ENCODE measurements around the gene DOCK9. TPM values are rescaled to one million over a fixed set of nuclear protein-coding genes. Genes with fewer than 3 reads are reported as not detected.

Gene DOCK9
- total RNA-seq, 1 donor from 2014 or later, result 153 TPM

- Histone ChIP-seq H3K4me3 (no peak overlapping the region), H3K27me3 (ENCODE audit: low read depth) (no peaks in the 10 kb centered on the region), H3K27ac (peak overlapping the region; percentile 18), H3K9me3 (no peaks in the 10 kb centered on the region), H3K4me1 (peaks cover 19% of the 10 kb centered on the region), H3K36me3 (no peaks in the 10 kb centered on the region)
- intact Hi-C loops (cut with DNase I), result no loop called here
- DNase-seq (no peak), ATAC-seq (no peak)
- no peak for TF ChIP-seq CTCF (IDR thresholded peaks at IDR 0.05)
Observed at GRCh38 chr13:98947925-98948324, 29.9 kb downstream of the DOCK9 start.

- no peaks in the 10 kb centered on the region for H3K36me3 ChIP-seq
- ATAC-seq, result peak in 1 of 2 donors; percentile 14
- H3K9me3 ChIP-seq, result no peaks in the 10 kb centered on the region
- no peak for DNase-seq
- no peaks in the 10 kb centered on the region for H3K27me3 ChIP-seq (ENCODE audit: low read depth)
- H3K27ac ChIP-seq, result no peak overlapping the region
- H3K4me1 ChIP-seq, result peaks cover 24% of the 10 kb centered on the region
- intact Hi-C loops (cut with DNase I), result no loop called here
- no peak for TF ChIP-seq CTCF (IDR thresholded peaks at IDR 0.05)
- H3K4me3 ChIP-seq, result no peak overlapping the region
Observed at GRCh38 chr13:98945863-98946605, 31.8 kb downstream of the DOCK9 start.

- Histone ChIP-seq H3K4me1 (peaks cover 29% of the 10 kb centered on the region), H3K4me3 (no peak overlapping the region), H3K9me3 (no peaks in the 10 kb centered on the region), H3K27ac (no peak overlapping the region), H3K36me3 (no peaks in the 10 kb centered on the region), H3K27me3 (ENCODE audit: low read depth) (no peaks in the 10 kb centered on the region)
- intact Hi-C loops (cut with DNase I), result no loop called here
- DNase-seq (no peak), ATAC-seq (no peak)
- TF ChIP-seq CTCF (IDR thresholded peaks at IDR 0.05), result no peak
Observed at GRCh38 chr13:98944336-98944735, 33.5 kb downstream of the DOCK9 start.

- no peak for DNase-seq
- H3K27ac ChIP-seq, result no peak overlapping the region
- no peak for ATAC-seq
- H3K4me3 ChIP-seq, result no peak overlapping the region
- intact Hi-C loops (cut with DNase I), result no loop called here
- TF ChIP-seq CTCF (IDR thresholded peaks at IDR 0.05), result no peak
- no peaks in the 10 kb centered on the region for H3K36me3 ChIP-seq
- peaks cover 30% of the 10 kb centered on the region for H3K4me1 ChIP-seq
- H3K9me3 ChIP-seq, result no peaks in the 10 kb centered on the region
- H3K27me3 ChIP-seq (ENCODE audit: low read depth), result no peaks in the 10 kb centered on the region
Observed at GRCh38 chr13:98942997-98943396, 34.9 kb downstream of the DOCK9 start.

GRCh38 chr13:98942485-98942884 lies 35.4 kb downstream of the DOCK9 start:
- intact Hi-C loops (cut with DNase I), result no loop called here
- no peak overlapping the region for H3K27ac ChIP-seq
- no peak for ATAC-seq
- no peaks in the 10 kb centered on the region for H3K36me3 ChIP-seq
- H3K4me3 ChIP-seq, result no peak overlapping the region
- no peaks in the 10 kb centered on the region for H3K27me3 ChIP-seq (ENCODE audit: low read depth)
- H3K4me1 ChIP-seq, result peaks cover 25% of the 10 kb centered on the region
- H3K9me3 ChIP-seq, result no peaks in the 10 kb centered on the region
- TF ChIP-seq CTCF (IDR thresholded peaks at IDR 0.05), result no peak
- no peak for DNase-seq
